Loucy (cell line): ENCODE measurements around the gene SETBP1.

ENCODE experiments used
- H2AFZ ChIP-seq: fragments of 200-600 bp; sonication (generic); 2 replicates; pipeline ENCODE4 v1.6.0; 2016; ENCODE audit warnings: antibody characterized with exemption, mild to moderate bottlenecking, low read length, moderate library complexity
- H3F3A ChIP-seq: fragments of 200-600 bp; 2 replicates; pipeline ENCODE4 v1.6.0; 2016; ENCODE audit warnings: antibody characterized with exemption, low read depth, mild to moderate bottlenecking
- H3K27me3 ChIP-seq: fragments of 200-600 bp; sonication (generic); 2 replicates; pipeline ENCODE4 v1.6.1; 2014; ENCODE audit warnings: low read length, mild to moderate bottlenecking; ENCODE audit not compliant: insufficient read depth, poor library complexity, severe bottlenecking
- H3K36me3 ChIP-seq: fragments of 200-600 bp; sonication (generic); 2 replicates; pipeline ENCODE4 v1.6.1; 2016; ENCODE audit warnings: low read length; ENCODE audit not compliant: insufficient read depth
- H3K4me1 ChIP-seq: fragments of 200-600 bp; sonication (generic); 2 replicates; pipeline ENCODE4 v1.5.1; 2014; ENCODE audit warnings: low read length, mild to moderate bottlenecking; ENCODE audit not compliant: insufficient read depth, poor library complexity, severe bottlenecking
- H3K4me2 ChIP-seq: fragments of 200-600 bp; sonication (generic); 2 replicates; pipeline ENCODE4 v1.6.0; 2014; ENCODE audit warnings: antibody characterized with exemption, low read length, low read depth, mild to moderate bottlenecking; ENCODE audit not compliant: poor library complexity, severe bottlenecking
- H3K4me3 ChIP-seq: fragments of 200-600 bp; sonication (generic); 2 replicates; pipeline ENCODE4 v1.5.1; 2014; ENCODE audit warnings: low read length, mild to moderate bottlenecking, mixed read lengths; ENCODE audit not compliant: poor library complexity, severe bottlenecking
- H3K79me2 ChIP-seq: fragments of 200-600 bp; sonication (generic); 2 replicates; pipeline ENCODE4 v1.6.1; 2014; ENCODE audit warnings: low read length; ENCODE audit not compliant: insufficient read depth
- H3K9ac ChIP-seq: fragments of 200-600 bp; sonication (generic); 2 replicates; pipeline ENCODE4 v1.6.0; 2014; ENCODE audit warnings: mild to moderate bottlenecking, low read depth, low read length, moderate library complexity; ENCODE audit not compliant: poor library complexity, severe bottlenecking
- H3K9me2 ChIP-seq: fragments of 200-600 bp; sonication (generic); replicated peaks from 2 replicates; pipeline ENCODE4 v1.6.1; 2016; ENCODE audit warnings: low read depth, low read length, mixed read lengths
- H3K9me3 ChIP-seq: fragments of 200-600 bp; sonication (generic); 2 replicates; pipeline ENCODE4 v1.6.1; 2014; ENCODE audit warnings: mild to moderate bottlenecking, antibody characterized with exemption, low read length, low read depth; ENCODE audit not compliant: insufficient read depth
- H4K20me1 ChIP-seq: fragments of 200-600 bp; sonication (generic); 2 replicates; pipeline ENCODE4 v1.6.0; 2014; ENCODE audit warnings: antibody characterized with exemption, low read length, mild to moderate bottlenecking; ENCODE audit not compliant: insufficient read depth, poor library complexity, severe bottlenecking
- EZH2phosphoT487 ChIP-seq: fragments of 200-600 bp; IDR thresholded peaks from 2 replicates; pipeline ENCODE4 v1.6.1; 2018; ENCODE audit warnings: antibody characterized with exemption, mild to moderate bottlenecking, moderate library complexity, borderline replicate concordance
- TF ChIP-seq, protein P1 (sequence below): fragments of 200-600 bp; sonication (generic); conservative IDR thresholded peaks from 2 replicates; pipeline ENCODE4 v1.5.1; 2014; ENCODE audit warnings: mild to moderate bottlenecking, antibody characterized with exemption, low read length

Gene SETBP1

DNA sequence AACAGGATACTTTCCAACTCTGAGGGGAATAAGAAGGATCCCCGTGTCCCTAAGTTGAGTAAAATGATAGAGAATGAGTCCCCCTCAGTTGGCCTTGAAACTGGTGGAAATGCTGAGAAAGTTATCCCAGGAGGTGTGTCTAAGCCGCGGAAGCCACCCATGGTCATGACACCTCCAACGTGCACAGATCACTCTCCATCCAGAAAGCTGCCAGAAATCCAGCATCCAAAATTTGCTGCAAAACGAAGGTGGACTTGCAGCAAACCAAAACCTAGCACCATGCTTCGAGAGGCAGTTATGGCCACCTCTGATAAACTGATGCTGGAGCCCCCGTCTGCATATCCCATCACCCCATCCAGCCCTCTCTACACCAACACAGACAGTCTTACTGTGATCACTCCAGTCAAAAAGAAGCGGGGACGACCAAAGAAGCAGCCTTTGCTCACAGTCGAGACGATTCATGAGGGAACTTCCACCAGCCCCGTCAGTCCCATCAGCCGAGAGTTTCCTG is 270.1 kb downstream of the SETBP1 start:
- Histone ChIP-seq H3K9ac (no peak overlapping the region), H4K20me1 (no peaks in the 10 kb centered on the region), H3F3A (no peaks in the 10 kb centered on the region), H3K36me3 (peaks cover 52% of the 10 kb centered on the region; the same call in 1 of the 2 replicates), H3K4me3 (no peak overlapping the region), H3K9me3 (no peaks in the 10 kb centered on the region), H3K27me3 (no peaks in the 10 kb centered on the region), H3K79me2 (peaks cover 3% of the 10 kb centered on the region; the same call in 1 of the 2 replicates), H3K4me2 (no peak overlapping the region), H2AFZ (no peak overlapping the region), H3K4me1 (peaks cover 7% of the 10 kb centered on the region), H3K9me2 (no peaks in the 10 kb centered on the region)
- no peak for TF ChIP-seq EZH2phosphoT487
- TF ChIP-seq, protein P1, sequence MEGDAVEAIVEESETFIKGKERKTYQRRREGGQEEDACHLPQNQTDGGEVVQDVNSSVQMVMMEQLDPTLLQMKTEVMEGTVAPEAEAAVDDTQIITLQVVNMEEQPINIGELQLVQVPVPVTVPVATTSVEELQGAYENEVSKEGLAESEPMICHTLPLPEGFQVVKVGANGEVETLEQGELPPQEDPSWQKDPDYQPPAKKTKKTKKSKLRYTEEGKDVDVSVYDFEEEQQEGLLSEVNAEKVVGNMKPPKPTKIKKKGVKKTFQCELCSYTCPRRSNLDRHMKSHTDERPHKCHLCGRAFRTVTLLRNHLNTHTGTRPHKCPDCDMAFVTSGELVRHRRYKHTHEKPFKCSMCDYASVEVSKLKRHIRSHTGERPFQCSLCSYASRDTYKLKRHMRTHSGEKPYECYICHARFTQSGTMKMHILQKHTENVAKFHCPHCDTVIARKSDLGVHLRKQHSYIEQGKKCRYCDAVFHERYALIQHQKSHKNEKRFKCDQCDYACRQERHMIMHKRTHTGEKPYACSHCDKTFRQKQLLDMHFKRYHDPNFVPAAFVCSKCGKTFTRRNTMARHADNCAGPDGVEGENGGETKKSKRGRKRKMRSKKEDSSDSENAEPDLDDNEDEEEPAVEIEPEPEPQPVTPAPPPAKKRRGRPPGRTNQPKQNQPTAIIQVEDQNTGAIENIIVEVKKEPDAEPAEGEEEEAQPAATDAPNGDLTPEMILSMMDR: no peak

DNA sequence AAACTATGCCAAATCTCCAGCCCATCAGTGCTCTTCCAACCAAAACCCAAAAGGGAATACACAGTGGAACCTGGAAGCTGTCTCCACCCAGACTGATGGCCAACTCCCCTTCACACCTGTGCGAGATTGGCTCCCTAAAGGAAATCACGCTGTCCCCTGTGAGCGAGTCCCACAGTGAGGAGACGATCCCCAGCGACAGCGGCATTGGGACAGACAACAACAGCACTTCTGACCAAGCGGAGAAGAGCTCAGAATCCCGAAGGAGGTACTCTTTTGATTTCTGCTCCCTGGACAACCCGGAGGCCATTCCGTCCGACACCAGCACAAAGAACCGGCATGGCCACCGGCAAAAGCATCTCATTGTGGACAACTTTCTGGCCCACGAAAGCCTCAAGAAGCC is 271.1 kb downstream of the SETBP1 start:
- no peak overlapping the region for H3K4me3 ChIP-seq
- no peaks in the 10 kb centered on the region for H3K9me3 ChIP-seq
- no peak overlapping the region for H3K9ac ChIP-seq
- no peak overlapping the region for H2AFZ ChIP-seq
- TF ChIP-seq EZH2phosphoT487: no peak
- TF ChIP-seq, protein P1: no peak
- no peaks in the 10 kb centered on the region for H3F3A ChIP-seq
- H4K20me1 ChIP-seq: no peaks in the 10 kb centered on the region
- peaks cover 7% of the 10 kb centered on the region for H3K4me1 ChIP-seq
- peaks cover 55% of the 10 kb centered on the region; the same call in 1 of the 2 replicates for H3K36me3 ChIP-seq
- H3K79me2 ChIP-seq: peaks cover 3% of the 10 kb centered on the region; the same call in 1 of the 2 replicates
- H3K4me2 ChIP-seq: no peak overlapping the region
- H3K9me2 ChIP-seq: no peaks in the 10 kb centered on the region
- no peaks in the 10 kb centered on the region for H3K27me3 ChIP-seq

DNA sequence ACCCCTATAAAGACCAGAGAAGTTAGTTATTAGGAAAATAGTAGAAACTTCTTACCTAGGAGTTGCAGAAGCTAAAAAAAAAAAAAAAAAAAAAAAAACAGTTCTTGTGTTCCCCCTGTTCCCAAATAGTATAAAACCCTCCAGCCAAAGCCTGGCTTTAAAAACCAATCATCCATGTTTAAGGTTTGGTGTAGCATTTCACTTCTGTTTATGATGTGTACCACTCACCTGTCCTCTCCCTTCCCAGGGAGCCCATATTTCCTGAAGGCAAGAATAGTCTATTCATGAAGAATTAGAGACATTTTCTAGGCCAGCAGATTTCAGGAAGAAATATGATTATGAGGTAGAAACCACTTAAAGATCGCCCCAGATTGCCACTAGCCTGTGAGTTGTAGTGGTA is 273.6 kb downstream of the SETBP1 start:
- TF ChIP-seq EZH2phosphoT487: no peak
- TF ChIP-seq, protein P1: no peak
- Histone ChIP-seq H2AFZ (no peak overlapping the region), H3K4me1 (peaks cover 17% of the 10 kb centered on the region), H4K20me1 (no peaks in the 10 kb centered on the region), H3K9me2 (no peaks in the 10 kb centered on the region), H3K4me3 (no peak overlapping the region), H3K27me3 (no peaks in the 10 kb centered on the region), H3K36me3 (peaks cover 55% of the 10 kb centered on the region; the same call in 1 of the 2 replicates), H3K79me2 (no peaks in the 10 kb centered on the region), H3K9ac (no peak overlapping the region), H3F3A (no peaks in the 10 kb centered on the region), H3K9me3 (no peaks in the 10 kb centered on the region), H3K4me2 (no peak overlapping the region)
